ENCODE data around the gene AADACL3. TPM values are rescaled to one million over a fixed set of nuclear protein-coding genes. Genes with fewer than 3 reads are reported as not detected.

The AADACL3 gene
- total RNA-seq, 4 donors from 2014 or later = not detected

DNA sequence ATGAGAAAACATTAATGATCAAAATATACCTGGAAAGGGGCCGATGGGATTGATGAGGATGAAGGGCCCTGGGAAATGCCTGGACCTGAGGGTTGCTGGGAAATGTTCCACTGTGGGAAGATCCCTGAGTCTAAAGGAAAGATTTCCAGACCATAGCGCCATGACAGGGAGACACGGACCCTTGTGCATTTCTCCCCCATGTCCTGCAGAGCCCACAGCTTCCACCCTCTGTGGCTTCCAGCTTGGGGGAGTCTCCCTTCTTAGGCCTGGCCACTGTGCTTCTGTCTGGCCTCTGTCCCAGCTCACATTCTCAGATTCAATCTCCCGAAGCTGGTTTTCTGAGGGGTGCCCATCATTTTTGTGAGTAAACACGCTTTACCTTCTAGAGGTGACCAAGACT is 56.6 kb downstream of the AADACL3 start:
- intact Hi-C loops (cut with DNase I) = no loop called here
- Histone ChIP-seq H3K27me3 (peaks cover 0 to 49% (median 0%) of the 10 kb centered on the region in 4 donors), H3K36me3 (no peaks in the 10 kb centered on the region), H3K4me1 (no peaks in the 10 kb centered on the region), H3K9me3 (no peaks in the 10 kb centered on the region), H3K27ac (replicated peaks in 1 of 4) (no peak overlapping the region), H3K4me3 (no peak overlapping the region)
- peak; percentile 75 for DNase-seq (ENCODE audit: extremely low spot score)
- TF ChIP-seq POLR2AphosphoS5 (IDR thresholded peaks at IDR 0.05) = no peak
- no peak for TF ChIP-seq CTCF (IDR thresholded peaks at IDR 0.05)
- TF ChIP-seq POLR2A (IDR thresholded peaks at IDR 0.05; ENCODE audit: low read depth) = no peak
- TF ChIP-seq EP300 (IDR thresholded peaks at IDR 0.05) = no peak
- WGBS = 92% methylated on average over 5 of the region's 5 CpGs

DNA sequence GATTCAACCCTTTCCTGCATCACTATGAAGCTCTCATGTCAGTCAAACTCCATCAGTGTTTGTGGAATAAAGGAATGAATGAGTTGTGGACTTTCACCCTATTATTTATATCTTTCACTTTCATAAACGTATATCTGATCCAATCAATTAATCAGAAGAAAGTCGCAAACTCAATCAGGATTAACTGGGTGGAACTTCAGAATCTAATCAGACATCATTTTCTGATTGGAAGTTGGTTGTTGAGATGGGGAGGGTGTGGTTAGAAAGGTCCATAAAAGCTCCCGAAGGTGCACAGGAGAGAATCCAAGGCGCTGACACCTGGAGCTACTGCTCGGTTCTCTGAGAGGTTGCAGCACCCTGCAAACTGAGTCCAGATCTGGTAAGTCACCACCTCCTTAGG is 57.5 kb downstream of the AADACL3 start, which contains the start of gene PRAMEF12:
Gene PRAMEF12 (plus strand): TSS at position 301 of the 400 bp plus-strand sequence. CDS start 1,130 bp downstream, outside the sequence.
- Histone ChIP-seq H3K36me3 (no peaks in the 10 kb centered on the region), H3K27ac (replicated peaks in 1 of 4) (no peak within 1 kb of the TSS), H3K4me3 (no peak within 1 kb of the TSS), H3K4me1 (no peaks in the 10 kb centered on the region), H3K27me3 (peaks cover 0 to 45% (median 0%) of the 10 kb centered on the region in 4 donors), H3K9me3 (no peaks in the 10 kb centered on the region)
- DNase-seq (ENCODE audit: extremely low spot score) = peak; percentile 21
- WGBS = 80% methylated on average over 5 of the region's 5 CpGs
- intact Hi-C loops (cut with DNase I) = no loop called here
- no peak for TF ChIP-seq CTCF (IDR thresholded peaks at IDR 0.05)
- no peak for TF ChIP-seq EP300 (IDR thresholded peaks at IDR 0.05)
- TF ChIP-seq POLR2A (IDR thresholded peaks at IDR 0.05; ENCODE audit: low read depth) = no peak
- TF ChIP-seq POLR2AphosphoS5 (IDR thresholded peaks at IDR 0.05) = no peak

DNA sequence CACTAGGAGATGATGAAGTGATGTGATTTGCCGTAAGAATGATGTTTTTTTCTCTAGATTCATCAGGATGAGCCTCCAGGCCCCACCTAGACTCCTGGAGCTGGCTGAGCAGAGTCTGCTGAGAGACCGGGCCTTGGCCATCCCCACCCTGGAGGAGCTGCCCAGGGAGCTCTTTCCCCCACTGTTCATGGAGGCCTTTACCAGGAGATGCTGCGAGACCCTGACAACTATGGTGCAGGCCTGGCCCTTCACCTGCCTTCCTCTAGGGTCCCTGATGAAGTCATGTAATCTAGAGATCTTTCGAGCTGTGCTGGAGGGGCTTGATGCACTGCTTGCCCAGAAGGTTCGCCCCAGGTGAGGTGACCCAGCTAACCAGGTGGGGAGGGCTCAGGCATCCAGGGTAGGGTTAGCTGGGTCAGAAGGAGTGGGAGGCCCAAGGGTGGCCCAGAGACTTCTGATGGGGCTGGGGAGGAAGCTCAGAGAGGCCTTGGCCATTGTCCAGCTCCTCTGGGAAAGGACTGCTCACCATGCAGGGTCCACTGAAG is 59.0 kb downstream of the AADACL3 start:
- Histone ChIP-seq H3K27me3 (peaks cover 0 to 32% (median 0%) of the 10 kb centered on the region in 4 donors), H3K27ac (replicated peaks in 1 of 4) (no peak overlapping the region), H3K4me1 (no peaks in the 10 kb centered on the region), H3K4me3 (no peak overlapping the region), H3K36me3 (no peaks in the 10 kb centered on the region), H3K9me3 (no peaks in the 10 kb centered on the region)
- peak; percentile 66 for DNase-seq (ENCODE audit: extremely low spot score)
- 72% methylated on average over 2 of the region's 5 CpGs for WGBS
- intact Hi-C loops (cut with DNase I) = no loop called here
- TF ChIP-seq POLR2AphosphoS5 (IDR thresholded peaks at IDR 0.05) = no peak
- no peak for TF ChIP-seq CTCF (IDR thresholded peaks at IDR 0.05)
- no peak for TF ChIP-seq EP300 (IDR thresholded peaks at IDR 0.05)
- TF ChIP-seq POLR2A (IDR thresholded peaks at IDR 0.05; ENCODE audit: low read depth) = no peak

GRCh38 chr1:12775443-12775842 is 59.5 kb downstream of the AADACL3 start:
- no peak overlapping the region for H3K27ac ChIP-seq (replicated peaks in 1 of 4)
- peaks cover 0 to 26% (median 0%) of the 10 kb centered on the region in 4 donors for H3K27me3 ChIP-seq
- no peaks in the 10 kb centered on the region for H3K4me1 ChIP-seq
- DNase-seq (ENCODE audit: extremely low spot score) = no peak
- intact Hi-C loops (cut with DNase I) = no loop called here
- H3K36me3 ChIP-seq = no peaks in the 10 kb centered on the region
- H3K4me3 ChIP-seq = no peak overlapping the region
- H3K9me3 ChIP-seq = no peaks in the 10 kb centered on the region
- 78% methylated on average over 8 of the region's 8 CpGs for WGBS
- no peak for TF ChIP-seq POLR2AphosphoS5 (IDR thresholded peaks at IDR 0.05)
- TF ChIP-seq POLR2A (IDR thresholded peaks at IDR 0.05; ENCODE audit: low read depth) = no peak
- TF ChIP-seq CTCF (IDR thresholded peaks at IDR 0.05) = no peak
- TF ChIP-seq EP300 (IDR thresholded peaks at IDR 0.05) = no peak
